Lower leg skin (tissue), 3 donors: ENCODE results near the gene PGR.

Experiments
- POLR2A ChIP-seq, 2 donors: fragments of 450-650 bp; IDR thresholded peaks; one replicate each; pipeline ENCODE4 v1.6.1; 2016 to 2017; ENCODE audit warnings: antibody characterized with exemption in 2 of 2, mild to moderate bottlenecking in 1 of 2, moderate library complexity in 1 of 2
- TF ChIP-seq, protein P1 (sequence below), 3 donors: fragments of 450-650 bp; IDR thresholded peaks; one replicate each; pipeline ENCODE4 v1.5.1; 2016; ENCODE audit warnings: antibody characterized with exemption in 3 of 3, mild to moderate bottlenecking in 3 of 3, moderate library complexity in 2 of 3

GRCh38 chr11:100994966-100995365 lies 134.6 kb downstream of the PGR start:
- TF ChIP-seq, protein P1, sequence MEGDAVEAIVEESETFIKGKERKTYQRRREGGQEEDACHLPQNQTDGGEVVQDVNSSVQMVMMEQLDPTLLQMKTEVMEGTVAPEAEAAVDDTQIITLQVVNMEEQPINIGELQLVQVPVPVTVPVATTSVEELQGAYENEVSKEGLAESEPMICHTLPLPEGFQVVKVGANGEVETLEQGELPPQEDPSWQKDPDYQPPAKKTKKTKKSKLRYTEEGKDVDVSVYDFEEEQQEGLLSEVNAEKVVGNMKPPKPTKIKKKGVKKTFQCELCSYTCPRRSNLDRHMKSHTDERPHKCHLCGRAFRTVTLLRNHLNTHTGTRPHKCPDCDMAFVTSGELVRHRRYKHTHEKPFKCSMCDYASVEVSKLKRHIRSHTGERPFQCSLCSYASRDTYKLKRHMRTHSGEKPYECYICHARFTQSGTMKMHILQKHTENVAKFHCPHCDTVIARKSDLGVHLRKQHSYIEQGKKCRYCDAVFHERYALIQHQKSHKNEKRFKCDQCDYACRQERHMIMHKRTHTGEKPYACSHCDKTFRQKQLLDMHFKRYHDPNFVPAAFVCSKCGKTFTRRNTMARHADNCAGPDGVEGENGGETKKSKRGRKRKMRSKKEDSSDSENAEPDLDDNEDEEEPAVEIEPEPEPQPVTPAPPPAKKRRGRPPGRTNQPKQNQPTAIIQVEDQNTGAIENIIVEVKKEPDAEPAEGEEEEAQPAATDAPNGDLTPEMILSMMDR (IDR thresholded peaks at IDR 0.05) = no peak
- no peak for TF ChIP-seq POLR2A (IDR thresholded peaks at IDR 0.05)
